ENCODE measurements around the gene SMIM20.

The SMIM20 gene

DNA sequence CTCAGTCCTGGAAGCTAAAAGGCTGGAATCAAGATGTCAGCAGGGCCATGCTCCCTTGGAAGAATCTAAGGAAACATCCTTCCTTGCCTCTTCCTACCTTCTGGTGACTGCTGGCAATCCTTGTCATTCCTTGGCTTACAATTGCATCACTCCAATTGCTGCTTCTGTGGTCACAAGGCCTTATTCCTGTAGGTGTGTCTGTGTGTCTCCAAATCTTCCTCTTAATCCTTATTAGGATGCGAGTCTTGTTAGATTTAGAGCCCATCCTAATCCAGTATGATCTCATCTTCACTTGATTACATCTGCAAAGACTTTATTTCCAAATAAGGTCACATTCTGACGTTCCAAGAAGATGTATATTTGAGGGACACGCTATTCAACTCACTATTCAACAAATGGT, 52.2 kb downstream of the SMIM20 start:
- Histone ChIP-seq H3K36me3 (no peaks in the 10 kb centered on the region), H3K4me3 (no peak overlapping the region), H3K9ac (no peak overlapping the region), H4K20me1 (no peaks in the 10 kb centered on the region), H3K4me2 (peak overlapping the region in 4 of 11 experiments; percentile 2 to 37 (median 20); a peak in 3 of 22 replicates), H3K27ac (no peak overlapping the region), H3K4me1 (peaks cover 38 to 57% (median 53%) of the 10 kb centered on the region in 10 experiments), H3K9me3 (replicated peaks in 1 of 11) (no peaks in the 10 kb centered on the region), H3K27me3 (no peaks in the 10 kb centered on the region)
- TF ChIP-seq Cebpa-rat (IDR thresholded peaks at IDR 0.05), result no peak

DNA sequence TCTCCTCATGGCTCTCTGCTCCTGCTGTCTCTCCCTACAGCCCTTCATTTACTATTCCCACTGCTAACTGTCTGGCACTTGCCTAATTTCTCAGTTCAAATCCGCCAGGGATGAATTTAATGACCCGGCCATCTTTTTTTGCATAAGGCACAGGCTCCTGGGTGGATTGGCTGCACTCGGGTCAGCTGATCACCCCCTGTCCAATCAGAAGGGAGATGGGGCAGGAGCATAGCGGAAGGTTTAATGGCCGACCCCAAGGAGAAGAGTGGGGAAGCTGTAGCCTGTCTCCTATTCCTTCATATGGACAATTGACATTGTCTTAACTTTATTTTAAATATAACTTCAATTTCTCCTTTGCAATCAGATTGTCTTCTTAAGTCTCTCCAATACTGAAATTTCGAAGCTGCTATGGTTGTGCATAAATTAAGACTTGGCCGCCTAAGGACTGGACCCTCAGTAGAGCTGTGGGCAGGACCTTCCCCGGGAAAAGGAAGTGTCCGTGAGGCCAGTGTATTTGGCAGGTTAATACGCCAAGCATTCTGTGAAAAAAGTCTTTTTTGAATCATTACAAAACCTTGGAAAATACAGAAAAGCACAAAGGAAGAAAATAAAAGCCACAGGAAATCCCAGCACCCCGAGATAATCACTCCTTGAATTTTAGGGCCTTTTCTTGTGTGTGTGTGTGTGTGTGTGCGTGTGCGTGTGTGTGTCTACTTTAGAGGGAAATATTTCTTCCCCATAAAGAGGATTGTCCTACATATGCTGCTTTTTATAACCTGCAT, 55.5 kb downstream of the SMIM20 start:
- Histone ChIP-seq H3K36me3 (no peaks in the 10 kb centered on the region), H3K9ac (peak overlapping the region in 9 of 11 experiments; percentile 5 to 67 (median 54); a peak in 15 of 22 replicates), H3K4me1 (peaks cover 40 to 80% (median 57%) of the 10 kb centered on the region in 10 experiments), H3K27me3 (no peaks in the 10 kb centered on the region), H3K4me2 (peak overlapping the region; percentile 77 to 95 (median 84)), H3K4me3 (peak overlapping the region in 6 of 10 experiments; percentile 12 to 28 (median 18); a peak in 6 of 20 replicates), H3K9me3 (replicated peaks in 1 of 11) (no peaks in the 10 kb centered on the region), H3K27ac (peak overlapping the region; percentile 52 to 80 (median 64); a peak in 21 of 22 replicates), H4K20me1 (no peaks in the 10 kb centered on the region)
- no peak for TF ChIP-seq Cebpa-rat (IDR thresholded peaks at IDR 0.05)

DNA sequence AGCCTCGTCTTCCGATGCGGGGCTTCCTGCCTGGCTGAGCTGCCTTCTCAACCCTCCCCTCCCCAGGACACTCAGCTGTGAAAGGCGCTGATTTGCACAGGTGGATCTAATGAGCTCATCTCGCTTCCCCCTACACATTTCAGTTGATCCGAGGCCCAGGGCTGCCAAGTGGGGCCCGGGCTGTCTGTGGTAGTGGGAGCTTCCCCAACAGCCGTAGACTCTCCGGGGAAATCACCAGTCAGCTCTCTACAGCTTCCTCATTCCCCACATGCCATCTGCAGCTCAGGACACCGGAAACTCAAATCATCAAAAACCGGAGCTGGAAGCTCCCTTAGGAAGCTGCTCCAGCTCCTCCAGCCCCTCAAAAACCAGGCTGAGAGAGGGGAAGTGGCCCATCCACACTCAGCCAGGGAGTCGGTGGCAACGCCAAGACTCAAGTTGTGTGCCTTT, 56.2 kb downstream of the SMIM20 start:
- TF ChIP-seq Cebpa-rat (IDR thresholded peaks at IDR 0.05), result no peak
- Histone ChIP-seq H3K4me3 (peak overlapping the region in 5 of 10 experiments; percentile 17 to 28 (median 19); a peak in 4 of 20 replicates), H3K27ac (peak overlapping the region; percentile 37 to 80 (median 64); a peak in 21 of 22 replicates), H4K20me1 (no peaks in the 10 kb centered on the region), H3K9me3 (replicated peaks in 1 of 11) (no peaks in the 10 kb centered on the region), H3K27me3 (no peaks in the 10 kb centered on the region), H3K36me3 (no peaks in the 10 kb centered on the region), H3K9ac (peak overlapping the region in 9 of 11 experiments; percentile 5 to 67 (median 54); a peak in 16 of 22 replicates), H3K4me2 (peak overlapping the region; percentile 77 to 95 (median 84)), H3K4me1 (peaks cover 40 to 84% (median 57%) of the 10 kb centered on the region in 10 experiments)

DNA sequence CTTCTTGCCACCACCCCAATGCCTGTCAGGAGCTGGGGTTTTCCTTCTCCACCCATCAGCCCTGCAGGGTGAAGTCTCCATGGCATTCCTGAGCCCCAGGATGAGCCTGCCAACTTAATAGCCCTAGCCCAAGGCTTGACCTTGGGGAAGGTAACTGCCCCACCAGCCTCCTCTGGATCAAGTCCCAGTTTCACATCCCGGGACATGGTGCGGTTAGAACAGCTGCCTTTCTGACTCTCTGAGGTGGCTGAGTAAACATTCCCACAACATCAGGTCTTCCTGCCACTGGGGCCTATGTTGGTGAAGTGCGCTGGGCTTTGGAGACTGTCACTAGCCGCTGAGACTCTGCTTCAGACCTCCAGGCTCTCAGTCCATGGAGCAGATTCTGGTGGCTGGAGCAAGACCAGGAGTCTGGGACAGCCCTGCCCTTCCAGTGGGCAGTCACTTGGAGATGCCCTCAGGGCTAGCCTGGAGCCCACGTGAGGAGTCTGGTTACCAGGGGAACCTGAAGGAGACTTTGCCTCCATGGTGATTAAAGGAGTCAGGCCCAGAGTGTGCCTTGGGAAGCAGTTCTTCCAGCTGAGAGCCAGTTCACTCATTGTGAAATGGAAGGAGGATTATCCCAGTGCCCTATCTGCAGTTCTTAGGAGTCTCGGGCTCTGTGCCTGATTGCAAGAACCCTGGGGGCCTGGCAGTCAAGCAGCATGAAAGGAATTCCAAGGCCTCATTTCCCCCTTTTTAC, 56.8 kb downstream of the SMIM20 start:
- no peak overlapping the region for H3K4me3 ChIP-seq
- TF ChIP-seq Cebpa-rat (IDR thresholded peaks at IDR 0.05), result no peak
- no peaks in the 10 kb centered on the region for H3K36me3 ChIP-seq
- H3K27me3 ChIP-seq, result no peaks in the 10 kb centered on the region
- peaks cover 40 to 82% (median 55%) of the 10 kb centered on the region in 10 experiments for H3K4me1 ChIP-seq
- no peaks in the 10 kb centered on the region for H3K9me3 ChIP-seq (replicated peaks in 1 of 11)
- no peaks in the 10 kb centered on the region for H4K20me1 ChIP-seq
- peak overlapping the region; percentile 77 to 95 (median 84) for H3K4me2 ChIP-seq
- peak overlapping the region in 8 of 11 experiments; percentile 5 to 67 (median 54); a peak in 9 of 22 replicates for H3K9ac ChIP-seq
- peak overlapping the region; percentile 37 to 80 (median 64); a peak in 21 of 22 replicates for H3K27ac ChIP-seq

DNA sequence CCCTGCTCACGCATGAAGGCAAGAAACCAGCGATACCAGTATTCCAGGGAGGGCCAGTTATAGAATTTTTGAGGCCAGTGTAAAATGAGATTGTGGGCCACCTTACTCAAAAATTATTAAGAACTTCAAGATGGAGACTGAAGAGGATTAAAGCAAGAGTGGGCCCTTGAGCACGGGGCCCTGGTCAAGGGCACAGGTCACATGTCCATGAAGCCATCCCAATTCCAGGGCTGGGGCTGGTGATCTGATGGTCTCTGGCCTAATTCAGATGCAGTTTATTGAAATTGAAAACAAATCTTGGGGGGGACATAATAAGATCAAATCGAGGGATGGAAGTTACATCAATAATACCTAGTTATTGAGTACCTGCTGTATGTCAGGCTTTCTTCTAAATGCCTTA, 58.3 kb downstream of the SMIM20 start:
- Histone ChIP-seq H3K9me3 (replicated peaks in 1 of 11) (peaks cover 0 to 5% (median 0%) of the 10 kb centered on the region in 11 experiments; a peak in 3 of 22 replicates), H3K36me3 (no peaks in the 10 kb centered on the region), H4K20me1 (no peaks in the 10 kb centered on the region), H3K9ac (no peak overlapping the region), H3K27ac (no peak overlapping the region; a peak in 1 of 22 replicates), H3K27me3 (no peaks in the 10 kb centered on the region), H3K4me3 (no peak overlapping the region), H3K4me1 (peaks cover 39 to 70% (median 47%) of the 10 kb centered on the region in 10 experiments), H3K4me2 (peak overlapping the region in 2 of 11 experiments; percentile 6 to 89; a peak in 3 of 22 replicates)
- TF ChIP-seq Cebpa-rat (IDR thresholded peaks at IDR 0.05), result no peak

DNA sequence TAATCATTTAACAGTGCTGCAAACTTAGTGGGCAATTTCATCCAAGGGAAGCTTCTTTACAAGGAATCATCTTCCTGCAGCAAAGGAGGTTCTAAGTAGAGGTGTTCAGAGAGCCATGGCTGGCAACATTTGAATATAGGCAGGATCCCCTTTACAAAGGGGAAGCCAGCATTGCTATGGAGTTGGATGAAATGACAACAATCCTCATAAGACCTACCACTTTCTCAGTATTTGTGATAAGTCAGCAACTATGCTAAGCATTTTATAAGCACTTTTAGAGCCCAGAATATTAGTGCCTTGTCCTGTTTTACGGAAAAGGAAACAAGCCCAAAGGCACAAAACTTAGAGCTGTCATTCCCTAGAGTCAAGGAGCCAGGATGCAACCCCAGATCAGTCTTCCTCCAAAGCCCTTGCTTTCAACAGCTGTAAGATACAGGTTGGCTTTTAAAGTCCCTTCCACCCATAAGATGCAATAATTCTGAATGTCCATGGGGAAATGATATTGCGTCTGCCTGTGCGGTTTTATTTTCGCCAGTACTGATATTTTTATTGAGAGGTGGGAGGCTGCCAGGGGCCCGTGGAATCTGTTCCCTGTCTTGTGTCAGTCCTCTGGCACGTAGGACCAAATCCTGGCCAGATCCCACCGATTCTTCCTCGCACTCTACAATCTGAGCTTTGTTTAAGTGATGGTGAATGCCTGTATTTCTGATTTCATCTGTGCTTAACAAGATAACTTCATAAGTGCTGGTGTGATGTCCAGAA, 59.1 kb downstream of the SMIM20 start:
- H3K4me3 ChIP-seq, result no peak overlapping the region
- no peaks in the 10 kb centered on the region for H3K27me3 ChIP-seq
- no peak overlapping the region for H3K9ac ChIP-seq
- no peaks in the 10 kb centered on the region for H4K20me1 ChIP-seq
- no peak overlapping the region for H3K27ac ChIP-seq
- H3K4me1 ChIP-seq, result peaks cover 31 to 62% (median 39%) of the 10 kb centered on the region in 10 experiments
- peaks cover 0 to 5% (median 0%) of the 10 kb centered on the region in 11 experiments; a peak in 3 of 22 replicates for H3K9me3 ChIP-seq (replicated peaks in 1 of 11)
- H3K36me3 ChIP-seq, result no peaks in the 10 kb centered on the region
- TF ChIP-seq Cebpa-rat (IDR thresholded peaks at IDR 0.05), result no peak
- H3K4me2 ChIP-seq, result peak overlapping the region in 2 of 11 experiments; percentile 6 to 89; a peak in 4 of 22 replicates

DNA sequence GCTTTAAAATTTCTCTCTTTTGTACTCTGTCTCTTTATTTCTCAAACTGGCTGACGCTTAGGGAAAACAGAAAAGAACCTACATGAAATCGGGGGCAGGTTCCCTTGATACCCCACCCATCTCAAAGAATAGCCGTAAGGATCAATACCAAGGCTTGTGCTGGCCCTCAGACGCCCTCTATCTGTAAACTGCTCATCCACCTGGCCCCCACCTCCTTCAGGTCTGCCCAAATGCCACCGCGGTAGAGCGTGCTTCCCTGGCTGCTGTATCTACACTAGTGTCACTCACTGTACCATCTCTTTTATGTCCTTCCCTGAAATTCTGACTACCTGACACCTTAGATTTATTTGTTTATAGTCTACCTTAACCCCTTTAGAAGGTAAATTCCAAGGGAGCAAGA, 62.8 kb downstream of the SMIM20 start:
- Histone ChIP-seq H3K36me3 (no peaks in the 10 kb centered on the region), H3K27me3 (no peaks in the 10 kb centered on the region)

DNA sequence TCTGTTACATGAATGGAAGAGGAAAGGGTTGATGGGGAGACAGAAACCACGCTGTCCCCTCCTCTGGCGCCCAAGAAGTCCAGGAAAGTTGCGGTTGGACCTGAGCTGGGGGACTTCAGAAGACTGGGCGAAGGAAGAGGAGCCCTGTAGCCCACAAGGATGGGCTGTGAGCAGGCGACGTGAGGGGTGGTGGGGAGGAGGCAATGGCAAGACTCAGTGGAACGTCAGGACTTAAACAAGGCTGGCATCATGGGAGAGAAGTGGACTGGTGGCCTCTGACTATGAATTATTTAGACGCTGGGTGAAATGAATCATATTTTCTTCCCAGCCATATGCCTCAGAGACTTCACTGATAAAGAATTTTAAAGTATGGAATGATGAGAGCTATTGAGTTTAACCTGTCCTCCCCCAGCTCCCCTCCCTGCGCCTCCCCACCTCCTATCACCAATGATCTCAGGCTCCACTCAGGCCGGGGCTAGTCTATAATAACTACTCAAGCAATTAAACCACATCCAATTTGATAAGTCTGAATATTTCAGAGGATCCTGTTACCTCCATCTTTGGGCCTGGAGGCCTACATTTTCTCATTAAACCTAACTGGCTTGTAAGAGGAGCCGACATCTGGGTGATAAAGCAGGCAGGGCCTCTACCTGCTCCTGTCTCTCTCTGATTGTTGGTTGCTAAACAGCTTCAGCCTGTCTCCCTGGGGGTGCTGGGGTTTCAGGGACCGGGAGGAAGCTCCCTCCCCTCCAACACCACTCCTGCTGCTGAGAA, 63.6 kb downstream of the SMIM20 start:
- H3K4me1 ChIP-seq, result peaks cover 0 to 30% (median 9%) of the 10 kb centered on the region in 10 experiments; a peak in 12 of 20 replicates
- no peak overlapping the region for H3K9ac ChIP-seq
- no peak overlapping the region for H3K4me2 ChIP-seq
- H3K36me3 ChIP-seq, result no peaks in the 10 kb centered on the region
- no peak for TF ChIP-seq Cebpa-rat (IDR thresholded peaks at IDR 0.05)
- H3K27me3 ChIP-seq, result no peaks in the 10 kb centered on the region
- no peak overlapping the region for H3K27ac ChIP-seq
- H3K4me3 ChIP-seq, result no peak overlapping the region
- peaks cover 0 to 10% (median 4%) of the 10 kb centered on the region in 11 experiments; a peak in 5 of 22 replicates for H3K9me3 ChIP-seq (replicated peaks in 1 of 11)
- H4K20me1 ChIP-seq, result no peaks in the 10 kb centered on the region

More for the DNA sequence above, 62.8 kb downstream of the SMIM20 start:
- Histone ChIP-seq H3K4me1 (peaks cover 0 to 32% (median 8%) of the 10 kb centered on the region in 10 experiments; a peak in 12 of 20 replicates), H3K4me2 (no peak overlapping the region), H4K20me1 (no peaks in the 10 kb centered on the region), H3K9me3 (replicated peaks in 1 of 11) (peaks cover 0 to 10% (median 4%) of the 10 kb centered on the region in 11 experiments; a peak in 5 of 22 replicates), H3K4me3 (no peak overlapping the region), H3K27ac (no peak overlapping the region), H3K9ac (no peak overlapping the region)
- TF ChIP-seq Cebpa-rat (IDR thresholded peaks at IDR 0.05), result no peak

All from BLaER1 treated with 17β-estradiol and CSF1 and Interleukin-3, amounts not matched to agents 10 nM and 100 nM (cell line).